IMR-90 (cell line): ENCODE measurements around the gene PPP2R2D.

ENCODE experiments used
- BHLHE40 ChIP-seq: fragments of 150-350 bp; IDR thresholded peaks from 2 replicates; pipeline ENCODE4 v1.6.1; 2016; ENCODE audit warnings: mild to moderate bottlenecking, low read depth, low read length
- CEBPB ChIP-seq: IDR thresholded peaks from 2 replicates; pipeline ENCODE4 v1.6.1; 2012; ENCODE audit warnings: low read depth, low read length, improper control_type of control experiment
- MAFK ChIP-seq: IDR thresholded peaks from 2 replicates; pipeline ENCODE4 v1.6.1; 2012; ENCODE audit warnings: low read depth, low read length, improper control_type of control experiment
- MAZ ChIP-seq: IDR thresholded peaks from 2 replicates; pipeline ENCODE4 v1.6.1; 2012; ENCODE audit warnings: low read depth, mild to moderate bottlenecking, low read length, improper control_type of control experiment, moderate library complexity, borderline replicate concordance
- NFE2L2 ChIP-seq: fragments of 150-350 bp; IDR thresholded peaks from 2 replicates; pipeline ENCODE4 v1.6.1; 2016; ENCODE audit warnings: low read depth, mild to moderate bottlenecking, low read length
- POLR2A ChIP-seq: IDR thresholded peaks from 2 replicates; pipeline ENCODE4 v1.6.1; 2012; ENCODE audit warnings: mild to moderate bottlenecking, low read depth, low read length
- RAD21 ChIP-seq: IDR thresholded peaks from 2 replicates; pipeline ENCODE4 v1.6.1; 2012; ENCODE audit warnings: low read length, improper control_type of control experiment
- RCOR1 ChIP-seq: IDR thresholded peaks from 2 replicates; pipeline ENCODE4 v1.6.1; 2012; ENCODE audit warnings: mild to moderate bottlenecking, low read length, improper control_type of control experiment; ENCODE audit not compliant: insufficient replicate concordance
- RFX5 ChIP-seq: IDR thresholded peaks from 2 replicates; pipeline ENCODE4 v1.8.0; 2012; ENCODE audit warnings: low read depth, mild to moderate bottlenecking, low read length, moderate library complexity
- SMC3 ChIP-seq: fragments of 150-350 bp; IDR thresholded peaks from 2 replicates; pipeline ENCODE4 v1.6.1; 2016; ENCODE audit warnings: low read depth, mild to moderate bottlenecking, antibody characterized with exemption, low read length, moderate library complexity
- TF ChIP-seq, protein P1 (sequence below): conservative IDR thresholded peaks from 2 replicates; pipeline ENCODE4 v1.5.1; 2012; ENCODE audit warnings: mild to moderate bottlenecking, low read depth, low read length, improper control_type of control experiment
- TF ChIP-seq, protein P2 (sequence below): fragments of 150-350 bp; IDR thresholded peaks from 2 replicates; pipeline ENCODE4 v1.6.1; 2017; ENCODE audit warnings: mild to moderate bottlenecking, antibody characterized with exemption, low read length, low read depth

DNA sequence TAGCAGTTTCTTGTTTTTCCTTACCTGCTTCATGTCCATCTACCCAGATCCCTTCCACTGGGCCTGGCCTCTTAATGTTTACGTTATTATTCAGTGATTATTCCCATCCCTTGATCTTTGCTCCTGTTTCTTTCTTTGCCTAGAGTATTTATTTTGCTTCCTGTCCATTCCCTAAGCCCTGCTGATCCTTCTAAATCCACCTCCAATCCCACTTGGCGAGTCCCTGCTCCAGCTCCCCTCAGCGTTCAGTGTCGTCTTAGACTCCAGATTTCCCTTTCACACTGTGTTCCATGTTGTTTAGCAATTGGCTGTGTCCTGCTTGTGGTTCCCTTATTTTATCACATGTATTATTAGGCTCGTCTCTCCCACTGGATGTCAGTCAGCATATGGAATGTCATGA lies 7.3 kb downstream of the PPP2R2D start:
- TF ChIP-seq, protein P1, sequence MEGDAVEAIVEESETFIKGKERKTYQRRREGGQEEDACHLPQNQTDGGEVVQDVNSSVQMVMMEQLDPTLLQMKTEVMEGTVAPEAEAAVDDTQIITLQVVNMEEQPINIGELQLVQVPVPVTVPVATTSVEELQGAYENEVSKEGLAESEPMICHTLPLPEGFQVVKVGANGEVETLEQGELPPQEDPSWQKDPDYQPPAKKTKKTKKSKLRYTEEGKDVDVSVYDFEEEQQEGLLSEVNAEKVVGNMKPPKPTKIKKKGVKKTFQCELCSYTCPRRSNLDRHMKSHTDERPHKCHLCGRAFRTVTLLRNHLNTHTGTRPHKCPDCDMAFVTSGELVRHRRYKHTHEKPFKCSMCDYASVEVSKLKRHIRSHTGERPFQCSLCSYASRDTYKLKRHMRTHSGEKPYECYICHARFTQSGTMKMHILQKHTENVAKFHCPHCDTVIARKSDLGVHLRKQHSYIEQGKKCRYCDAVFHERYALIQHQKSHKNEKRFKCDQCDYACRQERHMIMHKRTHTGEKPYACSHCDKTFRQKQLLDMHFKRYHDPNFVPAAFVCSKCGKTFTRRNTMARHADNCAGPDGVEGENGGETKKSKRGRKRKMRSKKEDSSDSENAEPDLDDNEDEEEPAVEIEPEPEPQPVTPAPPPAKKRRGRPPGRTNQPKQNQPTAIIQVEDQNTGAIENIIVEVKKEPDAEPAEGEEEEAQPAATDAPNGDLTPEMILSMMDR: no peak
- no peak for TF ChIP-seq RCOR1
- TF ChIP-seq POLR2A: no peak
- TF ChIP-seq MAZ: no peak
- TF ChIP-seq RFX5: no peak
- TF ChIP-seq, protein P2, sequence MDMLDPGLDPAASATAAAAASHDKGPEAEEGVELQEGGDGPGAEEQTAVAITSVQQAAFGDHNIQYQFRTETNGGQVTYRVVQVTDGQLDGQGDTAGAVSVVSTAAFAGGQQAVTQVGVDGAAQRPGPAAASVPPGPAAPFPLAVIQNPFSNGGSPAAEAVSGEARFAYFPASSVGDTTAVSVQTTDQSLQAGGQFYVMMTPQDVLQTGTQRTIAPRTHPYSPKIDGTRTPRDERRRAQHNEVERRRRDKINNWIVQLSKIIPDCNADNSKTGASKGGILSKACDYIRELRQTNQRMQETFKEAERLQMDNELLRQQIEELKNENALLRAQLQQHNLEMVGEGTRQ: no peak
- no peak for TF ChIP-seq MAFK
- no peak for TF ChIP-seq BHLHE40
- TF ChIP-seq NFE2L2: no peak
- no peak for TF ChIP-seq SMC3
- no peak for TF ChIP-seq RAD21
- no peak for TF ChIP-seq CEBPB
